ENCODE data around the gene PER2. TPM values are rescaled to one million over a fixed set of nuclear protein-coding genes. Genes with fewer than 3 reads are reported as not detected.

The PER2 gene
- total and polyA plus RNA-seq, 10 of the 15 experiments (the other 5 are each of a cell fraction or from before 2014, with no cell fraction given): 1.5 to 15.1 (median 4.6) TPM

DNA sequence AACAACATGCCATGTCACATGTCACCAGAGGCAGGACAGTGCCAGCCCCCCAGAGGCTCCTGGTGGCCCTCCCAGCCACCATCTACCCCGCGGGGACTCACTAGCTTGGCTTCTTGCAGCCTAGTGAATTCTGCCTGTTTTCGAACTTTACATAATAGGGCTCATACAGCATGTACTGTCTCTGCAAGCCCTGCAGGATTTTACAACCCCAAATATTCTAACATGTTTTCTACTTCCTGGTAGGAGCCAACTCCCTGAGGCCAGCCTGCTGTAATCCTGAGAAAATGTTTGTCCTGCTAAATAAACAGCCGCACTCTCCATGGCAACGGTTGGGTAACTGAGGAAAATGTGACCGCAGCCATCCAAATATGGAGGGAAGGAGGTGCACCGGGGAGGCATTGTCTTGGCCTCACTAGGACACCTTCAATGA lies 2.7 kb downstream of the PER2 start:
- Histone ChIP-seq H3K79me2 (ENCODE audit: control insufficient read depth, insufficient read depth, low read length) (peaks cover 39% of the 10 kb centered on the region), H3K4me1 (ENCODE audit: control insufficient read depth, insufficient read depth, low read length) (peaks cover 15% of the 10 kb centered on the region), H3K27ac (ENCODE audit: control insufficient read depth, insufficient read depth) (no peak overlapping the region), H3K9me3 (replicated peaks; ENCODE audit: control insufficient read depth, insufficient read depth, low read length) (no peaks in the 10 kb centered on the region), H3K4me2 (ENCODE audit: control insufficient read depth, insufficient read depth) (no peak overlapping the region; the same call in 1 of the 2 replicates), H2AFZ (ENCODE audit: control insufficient read depth, low read depth, low read length) (no peak overlapping the region), H3K36me3 (ENCODE audit: control insufficient read depth in 2 of 2, insufficient read depth in 2 of 2, low read length in 1 of 2) (no peaks in the 10 kb centered on the region; a peak in 1 of 4 replicates), H3K9ac (ENCODE audit: control insufficient read depth, insufficient read depth, low read length) (no peak overlapping the region), H3K4me3 (no peak overlapping the region), H4K20me1 (ENCODE audit: control insufficient read depth, insufficient read depth) (no peaks in the 10 kb centered on the region; the same call in 1 of the 2 replicates), H3K27me3 (replicated peaks in 1 of 2; ENCODE audit: control insufficient read depth in 2 of 2, insufficient read depth in 2 of 2, low read length in 1 of 2) (no peaks in the 10 kb centered on the region)
- no peak for TF ChIP-seq BRCA1 (IDR thresholded peaks at IDR 0.05; ENCODE audit: low read depth, low read length)
- TF ChIP-seq, protein P1, sequence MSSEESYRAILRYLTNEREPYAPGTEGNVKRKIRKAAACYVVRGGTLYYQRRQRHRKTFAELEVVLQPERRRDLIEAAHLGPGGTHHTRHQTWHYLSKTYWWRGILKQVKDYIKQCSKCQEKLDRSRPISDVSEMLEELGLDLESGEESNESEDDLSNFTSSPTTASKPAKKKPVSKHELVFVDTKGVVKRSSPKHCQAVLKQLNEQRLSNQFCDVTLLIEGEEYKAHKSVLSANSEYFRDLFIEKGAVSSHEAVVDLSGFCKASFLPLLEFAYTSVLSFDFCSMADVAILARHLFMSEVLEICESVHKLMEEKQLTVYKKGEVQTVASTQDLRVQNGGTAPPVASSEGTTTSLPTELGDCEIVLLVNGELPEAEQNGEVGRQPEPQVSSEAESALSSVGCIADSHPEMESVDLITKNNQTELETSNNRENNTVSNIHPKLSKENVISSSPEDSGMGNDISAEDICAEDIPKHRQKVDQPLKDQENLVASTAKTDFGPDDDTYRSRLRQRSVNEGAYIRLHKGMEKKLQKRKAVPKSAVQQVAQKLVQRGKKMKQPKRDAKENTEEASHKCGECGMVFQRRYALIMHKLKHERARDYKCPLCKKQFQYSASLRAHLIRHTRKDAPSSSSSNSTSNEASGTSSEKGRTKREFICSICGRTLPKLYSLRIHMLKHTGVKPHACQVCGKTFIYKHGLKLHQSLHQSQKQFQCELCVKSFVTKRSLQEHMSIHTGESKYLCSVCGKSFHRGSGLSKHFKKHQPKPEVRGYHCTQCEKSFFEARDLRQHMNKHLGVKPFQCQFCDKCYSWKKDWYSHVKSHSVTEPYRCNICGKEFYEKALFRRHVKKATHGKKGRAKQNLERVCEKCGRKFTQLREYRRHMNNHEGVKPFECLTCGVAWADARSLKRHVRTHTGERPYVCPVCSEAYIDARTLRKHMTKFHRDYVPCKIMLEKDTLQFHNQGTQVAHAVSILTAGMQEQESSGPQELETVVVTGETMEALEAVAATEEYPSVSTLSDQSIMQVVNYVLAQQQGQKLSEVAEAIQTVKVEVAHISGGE (CRISPR knock-in tag; IDR thresholded peaks at IDR 0.05): no peak
- no peak for TF ChIP-seq ATF7 (IDR thresholded peaks at IDR 0.05; ENCODE audit: low read depth)
- TF ChIP-seq YBX1 (IDR thresholded peaks at IDR 0.05): no peak
- TF ChIP-seq, protein P2, sequence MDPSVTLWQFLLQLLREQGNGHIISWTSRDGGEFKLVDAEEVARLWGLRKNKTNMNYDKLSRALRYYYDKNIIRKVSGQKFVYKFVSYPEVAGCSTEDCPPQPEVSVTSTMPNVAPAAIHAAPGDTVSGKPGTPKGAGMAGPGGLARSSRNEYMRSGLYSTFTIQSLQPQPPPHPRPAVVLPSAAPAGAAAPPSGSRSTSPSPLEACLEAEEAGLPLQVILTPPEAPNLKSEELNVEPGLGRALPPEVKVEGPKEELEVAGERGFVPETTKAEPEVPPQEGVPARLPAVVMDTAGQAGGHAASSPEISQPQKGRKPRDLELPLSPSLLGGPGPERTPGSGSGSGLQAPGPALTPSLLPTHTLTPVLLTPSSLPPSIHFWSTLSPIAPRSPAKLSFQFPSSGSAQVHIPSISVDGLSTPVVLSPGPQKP (IDR thresholded peaks at IDR 0.05; ENCODE audit: low read depth, low read length): no peak
- TF ChIP-seq SREBF1 (IDR thresholded peaks at IDR 0.05; ENCODE audit: low read length): no peak
- no peak for TF ChIP-seq HDAC6 (IDR thresholded peaks at IDR 0.05; ENCODE audit: unreplicated experiment)
- no peak for TF ChIP-seq SRF (IDR thresholded peaks at IDR 0.05; ENCODE audit: low read depth in 2 of 2, low read length in 2 of 2)
- no peak for TF ChIP-seq EZH2 (IDR thresholded peaks at IDR 0.05; ENCODE audit: borderline replicate concordance, control insufficient read depth, low read depth, low read length)
- TF ChIP-seq NFYB (IDR thresholded peaks at IDR 0.05; ENCODE audit: insufficient read depth, low read depth, low read length): no peak
- TF ChIP-seq TBL1XR1 (IDR thresholded peaks at IDR 0.05; ENCODE audit: low read depth, low read length): no peak
- CTCF ChIA-PET: interaction anchor here (5.0 kb wide), 1 partner anchor 22 kb away, joined by 27 read pairs; no protein-coding TSS in a partner anchor
- WGBS (ENCODE audit: insufficient coverage, insufficient replicate concordance, low lambda C conversion rate, missing lambda C conversion rate): 98% methylated on average over 7 of the region's 7 CpGs
- no TSS peak for BruUV-seq (replicated peaks)
- FAIRE-seq: no peak
- no peak for ATAC-seq
- intact Hi-C loops (cut with micrococcal nuclease; ENCODE audit: unreplicated experiment) (no loop called here), in situ Hi-C loops (cut with MboI) (no loop called here)
- SMC1A ChIA-PET (ENCODE audit: uncharacterized antibody, unreplicated experiment): interaction anchor here (1.0 kb wide), 1 partner anchor 52 kb away, joined by 3 read pairs; no protein-coding TSS in a partner anchor
- RAD21 ChIA-PET (ENCODE audit: unreplicated experiment): no interaction called here
- DNase-seq (ENCODE audit: low read depth, low spot score): no peak
- POLR2A ChIA-PET: interaction anchor here (1.7 kb wide), 1 partner anchor 84 kb away, joined by 5 read pairs; no protein-coding TSS in a partner anchor

Data from GM12878 (cell line).